Measurements from ENCODE around the gene PTBP3.

- no peak for TF ChIP-seq HCFC1 (IDR thresholded peaks at IDR 0.05; ENCODE audit: low read depth, low read length)
- no peak for TF ChIP-seq ZNF510 (CRISPR knock-in tag; IDR thresholded peaks at IDR 0.05; ENCODE audit: low read depth)
- no peak for TF ChIP-seq MBNL3 (CRISPR knock-in tag; conservative IDR thresholded peaks at IDR 0.05)
- no peak for TF ChIP-seq ZBTB20 (CRISPR knock-in tag; IDR thresholded peaks at IDR 0.05; ENCODE audit: borderline replicate concordance, low read depth)
Observed at GRCh38 chr9:112274600-112274999, 58.8 kb downstream of the PTBP3 start.
